K562 (cell line): ENCODE results near the gene ADNP. TPM values are rescaled to one million over a fixed set of nuclear protein-coding genes. Genes with fewer than 3 reads are reported as not detected.

Experiments
- EZH2 ChIP-seq: IDR thresholded peaks from 2 replicates; pipeline ENCODE4 v1.6.1; 2012; ENCODE audit warnings: low read depth, mild to moderate bottlenecking, inconsistent platforms, low read length, borderline replicate concordance
- GTF2F1 ChIP-seq: IDR thresholded peaks from 2 replicates; pipeline ENCODE4 v1.6.1; 2011; ENCODE audit warnings: low read depth, low read length, improper control_type of control experiment
- MYC ChIP-seq, 2 experiments: fragments of 250-450 bp in 1 of 2; sonication (Bioruptor Pico) in 1 of 2; IDR thresholded peaks; 2 replicates each; pipeline versions ENCODE4 v1.5.1 to v1.6.1; 2012 to 2021; ENCODE audit warnings: low read depth in 2 of 2, borderline replicate concordance in 1 of 2, improper control_type of control experiment in 1 of 2, low read length in 1 of 2, mild to moderate bottlenecking in 1 of 2, moderate library complexity in 1 of 2
- NFE2L1 ChIP-seq: fragments of 450-650 bp; IDR thresholded peaks from 2 replicates; pipeline ENCODE4 v1.6.1; 2016; ENCODE audit warnings: missing genetic modification characterization, low read depth, mild to moderate bottlenecking, missing compliant biosample characterization, moderate library complexity, borderline replicate concordance
- PHB2 ChIP-seq: fragments of 450-650 bp; IDR thresholded peaks from 2 replicates; pipeline ENCODE4 v1.6.1; 2017; ENCODE audit warnings: low read depth
- RAD21 ChIP-seq, 2 experiments: fragments of 250-450 bp in 1 of 2; fragments of 450-650 bp in 1 of 2; sonication (Bioruptor Pico) in 1 of 2; formaldehyde crosslinking in 1 of 2; IDR thresholded peaks in 1 of 2; conservative IDR thresholded peaks in 1 of 2; 2 replicates each; pipeline versions ENCODE4 v1.4.0 to v1.8.0; 2020 to 2022; ENCODE audit warnings: mild to moderate bottlenecking in 2 of 2, moderate library complexity in 1 of 2
- RBBP5 ChIP-seq: fragments of 200-600 bp; sonication (generic); IDR thresholded peaks from 2 replicates; pipeline ENCODE4 v1.6.1; 2012; ENCODE audit warnings: borderline replicate concordance, mild to moderate bottlenecking, low read length, control low read depth, inconsistent platforms; ENCODE audit not compliant: insufficient read depth, poor library complexity, severe bottlenecking
- SREBF2 ChIP-seq: sonication (generic); formaldehyde crosslinking; IDR thresholded peaks from 2 replicates; pipeline ENCODE4 v1.4.0; 2020; ENCODE audit warnings: mild to moderate bottlenecking, missing genetic modification reagents
- TEAD4 ChIP-seq, 2 experiments: sonication (generic) in 1 of 2; formaldehyde crosslinking in 1 of 2; IDR thresholded peaks; 2 replicates each; pipeline versions ENCODE4 v1.6.1 to v1.8.0; 2012 to 2022; ENCODE audit warnings: borderline replicate concordance in 1 of 2, inconsistent platforms in 1 of 2, low read length in 1 of 2, mild to moderate bottlenecking in 1 of 2, missing genetic modification reagents in 1 of 2
- ZC3H4 ChIP-seq: sonication (generic); formaldehyde crosslinking; IDR thresholded peaks from 2 replicates; pipeline ENCODE4 v1.9.0; 2021; ENCODE audit warnings: missing genetic modification reagents, borderline replicate concordance
- ZNF76 ChIP-seq: fragments of 250-450 bp; sonication (Bioruptor Pico); IDR thresholded peaks from 2 replicates; pipeline ENCODE4 v1.4.0; 2020; ENCODE audit warnings: mild to moderate bottlenecking, moderate library complexity, borderline replicate concordance
- polyA plus RNA-seq, 8 experiments: library from polyadenylated mRNA; depleted of rRNA in 4 of 8; stranded (reverse) in 5 of 8; unstranded in 3 of 8; fragments of >200 nt; fragmentation: Nextera tagmentation in 2 of 8; fragmentation: Illumina TruSeq in 1 of 8; extraction: Ambion mirVana in 2 of 8; extraction: Trizol in 1 of 8; gene quantifications; 2 replicates each; pipeline versions ENCODE4 v1.2.1 to v1.2.3, GENCODE V29; 2011 to 2014; ENCODE audit warnings: inconsistent platforms in 1 of 8, missing spikeins in 1 of 8
- total RNA-seq, 7 experiments: library from RNA; depleted of rRNA in 6 of 7; stranded (reverse); fragments of >200 nt in 6 of 7; fragmentation: Illumina TruSeq in 2 of 7; extraction: Trizol in 2 of 7; gene quantifications; 2 replicates each; pipeline versions ENCODE4 v1.2.1 to v1.2.3, GENCODE V29; 2011 to 2021; ENCODE audit warnings: low replicate concordance in 1 of 7
- TF ChIP-seq, protein P1 (sequence below): fragments of 250-450 bp; sonication (Bioruptor Pico); IDR thresholded peaks from 2 replicates; pipeline ENCODE4 v1.9.0; 2021; ENCODE audit warnings: mild to moderate bottlenecking
- TF ChIP-seq, protein P2 (sequence below): sonication (generic); formaldehyde crosslinking; IDR thresholded peaks from 2 replicates; pipeline ENCODE4 v1.8.0; 2023; ENCODE audit warnings: missing genetic modification reagents, mild to moderate bottlenecking, borderline replicate concordance
- TF ChIP-seq, protein P3 (sequence below): sonication (generic); formaldehyde crosslinking; IDR thresholded peaks from 2 replicates; pipeline ENCODE4 v1.9.0; 2022; ENCODE audit warnings: mild to moderate bottlenecking, missing genetic modification reagents

Gene ADNP
- total and polyA plus RNA-seq, 9 of the 15 experiments (the other 6 are each of a cell fraction or from before 2014, with no cell fraction given): 17.8 to 59.9 (median 25.3) TPM

DNA sequence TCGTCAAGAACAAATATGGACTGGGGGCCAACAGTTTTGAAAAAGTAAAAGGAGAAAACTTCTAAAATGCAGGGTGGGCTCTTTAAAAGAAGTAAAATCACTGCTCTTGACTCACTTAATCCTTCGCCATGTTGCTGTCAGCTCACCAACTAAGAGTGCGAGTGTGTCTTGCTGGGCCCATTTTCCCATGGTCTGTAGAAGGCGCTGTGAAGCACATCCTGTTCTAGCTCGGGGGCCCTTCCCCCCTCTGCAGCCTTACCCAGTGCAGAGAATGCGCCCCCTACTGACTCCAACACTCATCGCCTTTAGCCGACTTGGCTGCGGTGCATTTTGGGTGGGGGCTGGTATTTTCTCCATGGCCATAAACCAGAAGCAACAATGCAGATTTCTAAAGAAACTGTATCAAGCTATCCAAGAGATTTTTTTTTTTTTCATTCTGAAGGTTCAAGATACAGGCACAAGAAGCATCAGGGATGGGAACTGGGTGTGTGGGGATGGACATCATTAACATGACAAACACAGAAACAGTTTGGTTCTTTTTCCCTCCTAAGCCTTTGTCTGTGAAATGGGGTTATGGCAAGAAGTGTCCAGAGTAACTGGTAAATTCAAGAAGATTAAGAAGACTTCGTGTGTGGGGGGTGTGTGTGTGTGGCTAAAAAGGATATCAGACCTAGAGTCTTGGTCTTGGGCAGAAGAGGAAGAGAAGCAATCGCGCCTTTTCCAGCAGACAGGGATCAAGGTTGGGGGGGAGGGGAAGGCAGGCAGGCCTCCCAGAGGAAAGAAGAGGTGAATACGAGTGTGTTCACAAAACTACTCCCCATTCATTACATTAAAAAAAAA is 1.7 kb downstream of the ADNP start (continued):
- TF ChIP-seq, protein P1, sequence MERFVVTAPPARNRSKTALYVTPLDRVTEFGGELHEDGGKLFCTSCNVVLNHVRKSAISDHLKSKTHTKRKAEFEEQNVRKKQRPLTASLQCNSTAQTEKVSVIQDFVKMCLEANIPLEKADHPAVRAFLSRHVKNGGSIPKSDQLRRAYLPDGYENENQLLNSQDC: no peak
- TF ChIP-seq GTF2F1 (no peak), NFE2L1 (tag) (no peak), SREBF2 (no peak), ZC3H4 (CRISPR knock-in tag) (no peak), RBBP5 (no peak), RAD21 (CRISPR knock-in tag; conservative IDR thresholded peaks at IDR 0.05 in 1 of 2, IDR thresholded peaks at IDR 0.05 in 1 of 2) (peak; percentile 87 to 91), ZNF76 (peak; percentile 54; the same call in 1 of the 2 replicates), MYC (IDR thresholded peaks at IDR 0.05; ENCODE audit: low read depth, low read length) (peak; percentile 89), MYC (CRISPR knock-in tag; IDR thresholded peaks at IDR 0.05; ENCODE audit: borderline replicate concordance, low read depth) (no peak), PHB2 (no peak), EZH2 (no peak), TEAD4 (IDR thresholded peaks at IDR 0.05; ENCODE audit: low read length) (peak; percentile 72), TEAD4 (CRISPR knock-in tag; IDR thresholded peaks at IDR 0.05; ENCODE audit: borderline replicate concordance) (no peak; the same call in 1 of the 2 replicates)
- TF ChIP-seq, protein P2, sequence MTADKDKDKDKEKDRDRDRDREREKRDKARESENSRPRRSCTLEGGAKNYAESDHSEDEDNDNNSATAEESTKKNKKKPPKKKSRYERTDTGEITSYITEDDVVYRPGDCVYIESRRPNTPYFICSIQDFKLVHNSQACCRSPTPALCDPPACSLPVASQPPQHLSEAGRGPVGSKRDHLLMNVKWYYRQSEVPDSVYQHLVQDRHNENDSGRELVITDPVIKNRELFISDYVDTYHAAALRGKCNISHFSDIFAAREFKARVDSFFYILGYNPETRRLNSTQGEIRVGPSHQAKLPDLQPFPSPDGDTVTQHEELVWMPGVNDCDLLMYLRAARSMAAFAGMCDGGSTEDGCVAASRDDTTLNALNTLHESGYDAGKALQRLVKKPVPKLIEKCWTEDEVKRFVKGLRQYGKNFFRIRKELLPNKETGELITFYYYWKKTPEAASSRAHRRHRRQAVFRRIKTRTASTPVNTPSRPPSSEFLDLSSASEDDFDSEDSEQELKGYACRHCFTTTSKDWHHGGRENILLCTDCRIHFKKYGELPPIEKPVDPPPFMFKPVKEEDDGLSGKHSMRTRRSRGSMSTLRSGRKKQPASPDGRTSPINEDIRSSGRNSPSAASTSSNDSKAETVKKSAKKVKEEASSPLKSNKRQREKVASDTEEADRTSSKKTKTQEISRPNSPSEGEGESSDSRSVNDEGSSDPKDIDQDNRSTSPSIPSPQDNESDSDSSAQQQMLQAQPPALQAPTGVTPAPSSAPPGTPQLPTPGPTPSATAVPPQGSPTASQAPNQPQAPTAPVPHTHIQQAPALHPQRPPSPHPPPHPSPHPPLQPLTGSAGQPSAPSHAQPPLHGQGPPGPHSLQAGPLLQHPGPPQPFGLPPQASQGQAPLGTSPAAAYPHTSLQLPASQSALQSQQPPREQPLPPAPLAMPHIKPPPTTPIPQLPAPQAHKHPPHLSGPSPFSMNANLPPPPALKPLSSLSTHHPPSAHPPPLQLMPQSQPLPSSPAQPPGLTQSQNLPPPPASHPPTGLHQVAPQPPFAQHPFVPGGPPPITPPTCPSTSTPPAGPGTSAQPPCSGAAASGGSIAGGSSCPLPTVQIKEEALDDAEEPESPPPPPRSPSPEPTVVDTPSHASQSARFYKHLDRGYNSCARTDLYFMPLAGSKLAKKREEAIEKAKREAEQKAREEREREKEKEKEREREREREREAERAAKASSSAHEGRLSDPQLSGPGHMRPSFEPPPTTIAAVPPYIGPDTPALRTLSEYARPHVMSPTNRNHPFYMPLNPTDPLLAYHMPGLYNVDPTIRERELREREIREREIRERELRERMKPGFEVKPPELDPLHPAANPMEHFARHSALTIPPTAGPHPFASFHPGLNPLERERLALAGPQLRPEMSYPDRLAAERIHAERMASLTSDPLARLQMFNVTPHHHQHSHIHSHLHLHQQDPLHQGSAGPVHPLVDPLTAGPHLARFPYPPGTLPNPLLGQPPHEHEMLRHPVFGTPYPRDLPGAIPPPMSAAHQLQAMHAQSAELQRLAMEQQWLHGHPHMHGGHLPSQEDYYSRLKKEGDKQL (CRISPR knock-in tag): no peak
- TF ChIP-seq, protein P3, sequence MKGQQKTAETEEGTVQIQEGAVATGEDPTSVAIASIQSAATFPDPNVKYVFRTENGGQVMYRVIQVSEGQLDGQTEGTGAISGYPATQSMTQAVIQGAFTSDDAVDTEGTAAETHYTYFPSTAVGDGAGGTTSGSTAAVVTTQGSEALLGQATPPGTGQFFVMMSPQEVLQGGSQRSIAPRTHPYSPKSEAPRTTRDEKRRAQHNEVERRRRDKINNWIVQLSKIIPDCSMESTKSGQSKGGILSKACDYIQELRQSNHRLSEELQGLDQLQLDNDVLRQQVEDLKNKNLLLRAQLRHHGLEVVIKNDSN: no peak
